ENCODE measurements around the gene COL1A1.

Gene COL1A1

DNA sequence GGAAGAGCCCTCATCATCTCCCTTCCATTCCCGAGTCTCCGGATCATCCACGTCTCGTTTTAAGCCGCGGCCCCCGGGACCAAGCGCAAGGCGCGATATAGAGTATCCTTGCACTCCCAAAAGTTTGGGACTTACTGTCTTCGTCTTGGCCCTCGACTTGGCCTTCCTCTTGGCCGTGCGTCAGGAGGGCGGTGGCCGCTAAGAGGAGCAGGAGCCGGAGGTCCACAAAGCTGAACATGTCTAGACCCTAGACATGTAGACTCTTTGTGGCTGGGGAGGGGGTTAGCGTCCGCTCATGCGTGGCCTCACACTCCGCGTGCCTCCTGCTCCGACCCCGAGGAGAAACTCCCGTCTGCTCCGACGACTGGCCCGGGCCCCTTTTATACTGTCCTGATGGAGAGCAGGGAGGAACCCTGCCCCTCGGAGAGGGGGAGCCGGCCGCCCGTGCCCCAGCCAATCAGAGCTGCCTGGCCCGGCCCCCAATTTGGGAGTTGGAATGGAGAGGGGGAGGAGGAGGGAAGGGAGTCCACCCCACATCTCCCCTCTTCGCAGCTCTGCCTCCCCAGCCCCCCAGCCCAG lies at the start of gene COL1A1:
Gene COL1A1, minus strand, starts transcription at position 356 of the 579 bp plus-strand sequence. Its CDS starts 118 bp downstream, at position 238.
- DNase-seq (ENCODE audit: low spot score) = no peak

DNA sequence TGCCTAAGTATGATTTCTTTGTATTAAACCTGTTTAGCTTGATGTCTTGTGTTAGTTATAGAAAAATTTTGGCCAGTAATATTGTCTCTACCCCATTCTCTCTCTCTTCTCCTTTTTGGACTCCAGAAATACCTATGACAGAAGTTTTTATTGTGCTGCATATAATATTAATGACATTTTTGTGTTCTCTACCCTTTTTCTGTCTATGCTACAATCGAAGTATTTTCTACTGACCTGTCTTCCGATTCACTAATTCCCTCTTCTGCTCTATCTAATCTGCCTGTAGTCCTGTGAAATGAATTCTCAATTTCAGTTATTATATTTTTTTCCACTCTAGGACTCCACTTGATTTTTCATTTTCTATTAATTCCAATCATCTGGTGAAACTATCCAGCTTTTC lies 46.8 kb upstream of the COL1A1 start:
- DNase-seq (ENCODE audit: low spot score) = no peak

DNA sequence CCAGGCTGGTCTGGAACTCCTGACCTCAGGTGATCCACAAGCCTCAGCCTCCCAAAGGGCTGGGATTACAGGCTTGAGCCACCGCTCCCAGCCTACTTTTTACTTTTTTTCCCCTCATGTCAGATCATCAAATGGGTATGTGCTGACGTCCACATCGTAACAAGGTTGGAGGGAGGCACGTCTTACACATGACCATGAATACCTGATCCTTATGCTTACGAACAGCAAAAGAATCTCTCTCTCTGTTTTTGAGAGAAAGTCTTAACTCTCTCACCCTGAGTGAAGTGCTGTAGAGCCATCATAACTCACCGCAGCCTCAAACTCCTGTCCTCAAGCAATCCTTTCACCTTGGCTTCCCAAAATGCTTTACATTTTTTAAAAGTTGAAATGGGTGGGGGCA lies 43.3 kb upstream of the COL1A1 start:
- DNase-seq (ENCODE audit: low spot score) = no peak

DNA sequence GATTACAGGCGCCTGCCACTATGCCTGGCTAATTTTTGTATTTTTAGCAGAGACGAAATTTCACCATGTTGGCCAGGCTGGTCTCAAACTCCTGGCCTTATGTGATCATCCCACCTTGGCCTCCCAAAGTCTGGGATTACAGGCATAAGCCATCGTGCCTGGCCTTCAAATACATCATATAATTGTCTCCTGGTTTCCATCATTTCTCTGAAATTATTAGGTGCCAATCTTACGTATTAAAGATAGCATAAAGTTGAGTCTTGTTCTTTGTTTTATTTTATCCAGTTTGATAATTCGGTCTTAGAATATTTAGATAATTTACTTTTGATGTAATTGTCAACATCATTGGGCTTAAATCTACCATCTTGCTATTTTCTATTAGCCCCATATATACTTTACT lies 40.0 kb upstream of the COL1A1 start:
- no peak for DNase-seq (ENCODE audit: low spot score)

DNA sequence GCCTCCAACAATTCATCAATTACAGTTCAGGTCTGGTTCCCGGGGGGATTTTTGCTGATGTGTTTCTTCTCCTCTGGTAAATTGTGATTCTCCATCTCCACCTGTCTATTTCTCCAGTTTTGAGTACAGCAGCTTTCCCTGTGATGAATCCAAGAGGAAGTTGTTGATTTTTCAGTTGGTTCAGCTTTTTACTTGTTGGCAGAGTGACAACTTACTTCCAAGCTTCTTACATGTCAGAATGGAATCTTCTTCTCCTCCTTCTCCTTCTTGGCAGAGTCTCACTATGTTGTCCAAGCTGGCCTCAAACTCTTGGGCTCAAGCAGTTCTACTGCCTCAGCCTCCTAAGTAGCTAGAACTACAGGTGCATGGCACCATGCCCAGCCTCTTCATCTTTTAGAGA lies 39.4 kb upstream of the COL1A1 start:
- no peak for DNase-seq (ENCODE audit: low spot score)

DNA sequence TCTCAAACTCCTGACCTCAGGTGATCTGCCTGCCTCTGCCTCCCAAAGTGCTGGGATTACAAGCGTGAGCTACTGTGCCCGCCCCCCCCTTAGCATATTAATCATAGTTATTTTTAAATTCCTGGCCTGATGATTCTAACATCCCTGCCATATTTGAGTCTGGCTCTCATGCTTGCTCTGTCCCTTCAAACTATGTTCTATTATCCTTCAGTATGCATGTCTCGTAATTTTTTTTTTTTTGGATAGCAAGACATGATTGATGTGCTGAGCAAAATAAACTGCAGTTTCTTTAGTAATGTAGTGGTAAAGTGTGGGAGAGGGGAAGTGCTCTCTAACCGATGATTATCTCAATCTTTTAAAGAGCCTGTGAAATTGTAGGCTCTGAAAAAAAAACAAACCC lies 38.5 kb upstream of the COL1A1 start:
- no peak for DNase-seq (ENCODE audit: low spot score)

DNA sequence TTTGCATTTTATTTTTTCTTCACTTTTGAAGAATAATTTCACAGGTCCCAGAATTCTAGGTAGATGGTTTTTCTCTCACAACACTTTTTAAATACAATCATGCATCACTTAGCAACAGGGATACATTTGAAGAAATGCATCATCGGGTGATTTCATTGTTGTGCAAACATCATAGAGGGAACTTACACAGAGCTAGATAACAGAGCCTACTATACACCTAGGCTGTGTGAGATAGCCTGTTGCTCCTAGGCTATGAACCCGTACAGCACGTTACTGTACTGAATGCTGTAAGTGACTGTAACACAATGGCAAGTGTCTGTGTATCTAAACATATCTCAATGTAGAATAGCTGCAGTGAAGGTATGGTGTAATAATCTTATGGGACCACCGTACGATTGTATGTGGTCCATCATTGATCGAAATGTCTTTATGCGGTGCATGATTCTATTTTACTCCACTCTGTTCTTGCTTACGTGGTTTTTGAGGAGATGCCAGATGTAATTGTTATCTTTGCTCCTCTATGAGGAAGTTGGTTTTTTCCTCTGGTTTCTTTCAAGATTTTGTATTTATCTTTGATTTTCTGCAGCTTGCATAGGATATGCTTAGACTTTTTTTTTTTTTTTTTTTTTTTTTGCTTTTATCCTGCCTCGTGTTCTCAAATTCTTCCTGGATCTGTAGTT lies 37.3 kb upstream of the COL1A1 start:
- DNase-seq (ENCODE audit: low spot score) = no peak

DNA sequence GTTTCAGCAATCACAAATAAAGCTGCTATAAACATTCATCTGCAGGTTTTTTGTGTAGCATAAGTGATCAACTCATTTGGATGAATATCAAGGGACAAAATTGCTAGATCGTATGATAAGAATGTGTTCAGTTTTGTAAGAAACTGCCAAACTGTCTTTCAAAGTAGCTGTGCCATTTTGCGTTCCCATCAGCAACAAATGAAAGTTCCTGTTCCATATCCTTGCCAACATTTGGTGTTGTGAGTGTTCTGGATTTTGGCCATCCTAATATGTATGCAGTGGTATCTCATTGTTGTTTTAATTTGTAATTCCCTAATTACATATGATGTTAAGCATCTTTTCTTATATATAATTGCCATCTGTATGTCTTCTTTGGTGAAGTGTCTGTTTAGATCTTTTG lies 36.5 kb upstream of the COL1A1 start:
- DNase-seq (ENCODE audit: low spot score) = no peak

DNA sequence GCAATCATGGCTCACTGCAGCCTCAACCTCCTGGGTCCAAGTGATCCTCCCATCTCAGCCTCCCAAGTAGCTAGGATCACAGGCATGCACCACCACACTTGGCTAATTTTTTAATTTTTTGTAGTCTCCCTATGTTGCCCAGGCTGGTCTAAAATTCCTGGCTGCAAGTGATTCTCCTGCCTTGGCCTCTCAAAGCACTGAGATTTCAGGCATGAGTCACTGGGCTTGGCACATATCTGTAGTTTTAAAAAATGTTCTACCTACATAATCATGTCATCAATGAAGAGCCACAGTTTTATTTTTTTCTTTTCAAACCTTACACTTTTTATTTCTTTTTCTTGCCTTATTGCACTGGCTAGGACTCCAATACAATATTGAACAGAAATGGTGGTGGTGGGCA lies 33.1 kb upstream of the COL1A1 start:
- DNase-seq (ENCODE audit: low spot score) = no peak

DNA sequence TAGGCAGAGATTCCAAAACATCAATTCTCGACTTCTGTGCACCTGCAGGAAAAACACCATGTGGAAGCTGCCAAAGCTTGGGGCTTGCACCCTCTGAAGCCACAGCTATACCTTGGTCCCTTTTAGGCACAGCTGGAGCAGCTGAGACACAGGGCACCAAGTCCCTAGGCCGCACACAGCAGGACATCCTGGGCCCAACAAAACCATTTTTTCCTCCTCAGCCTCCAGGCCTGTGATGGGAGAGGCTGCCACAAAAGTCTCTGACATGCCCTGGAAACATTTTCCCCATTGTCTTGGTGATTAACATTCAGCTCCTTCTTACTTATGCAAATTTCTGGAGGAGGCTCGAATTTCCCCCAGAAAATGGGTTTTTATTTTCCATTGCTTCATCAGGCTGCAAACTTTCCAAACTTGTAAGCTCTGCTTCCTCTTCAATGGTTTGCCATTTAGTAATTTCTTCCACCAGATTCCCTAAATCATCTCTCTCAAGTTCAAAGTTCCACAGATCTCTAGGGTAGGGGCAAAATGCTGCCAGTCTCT lies 24.3 kb upstream of the COL1A1 start:
- DNase-seq (ENCODE audit: low spot score) = no peak

DNA sequence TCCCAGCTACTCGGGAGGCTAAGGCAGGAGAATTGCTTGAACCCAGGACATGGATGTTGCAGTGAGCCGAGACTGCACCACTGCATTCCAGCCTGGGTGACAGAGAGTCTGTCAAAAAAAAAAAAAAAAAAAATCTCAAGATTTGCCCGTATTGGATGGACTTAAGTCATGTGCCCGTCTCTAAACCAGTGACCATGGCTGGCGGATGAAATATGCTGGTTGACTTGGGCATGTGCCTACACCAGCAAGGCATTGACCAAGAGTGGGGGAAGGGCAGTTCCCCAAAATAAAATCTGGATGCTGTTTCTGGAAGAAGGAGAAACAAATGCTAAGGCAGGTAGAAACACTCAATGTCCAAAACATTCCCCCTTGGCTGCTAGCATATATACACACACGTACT lies 21.5 kb upstream of the COL1A1 start:
- no peak for DNase-seq (ENCODE audit: low spot score)

DNA sequence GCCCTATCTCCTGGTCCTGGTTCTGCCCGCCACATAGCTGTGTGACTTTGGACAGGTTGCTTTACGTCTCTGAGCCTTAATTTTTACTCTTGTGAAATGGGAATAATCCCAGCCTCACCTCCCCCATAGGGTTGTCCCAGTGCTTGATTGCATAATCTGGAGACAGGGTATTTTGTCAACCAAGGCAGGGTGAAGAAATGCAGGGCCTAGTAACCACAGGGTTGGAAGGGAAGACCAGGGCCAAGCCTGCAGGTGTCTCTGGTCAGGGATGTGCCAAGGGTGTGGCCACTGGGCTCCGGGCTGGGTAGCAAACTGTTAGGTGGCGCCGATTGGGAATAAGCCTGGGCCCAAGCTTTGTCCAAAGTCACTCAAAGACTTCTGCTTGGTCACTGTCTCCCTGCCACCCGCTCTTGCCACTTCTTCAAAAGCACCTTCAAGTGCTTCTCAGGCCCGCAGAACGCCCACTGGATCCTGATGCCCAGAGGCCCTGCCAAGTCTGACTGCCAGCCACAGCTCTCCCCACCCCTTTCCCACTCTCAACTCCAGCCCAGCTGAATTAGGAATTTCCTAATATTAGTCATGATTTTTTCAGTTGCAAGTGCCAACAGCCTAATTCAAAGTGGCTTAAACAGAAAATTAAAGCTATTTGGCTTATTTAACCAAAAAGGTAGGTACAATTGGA lies 20.6 kb upstream of the COL1A1 start:
- DNase-seq (ENCODE audit: low spot score) = peak; percentile 25

DNA sequence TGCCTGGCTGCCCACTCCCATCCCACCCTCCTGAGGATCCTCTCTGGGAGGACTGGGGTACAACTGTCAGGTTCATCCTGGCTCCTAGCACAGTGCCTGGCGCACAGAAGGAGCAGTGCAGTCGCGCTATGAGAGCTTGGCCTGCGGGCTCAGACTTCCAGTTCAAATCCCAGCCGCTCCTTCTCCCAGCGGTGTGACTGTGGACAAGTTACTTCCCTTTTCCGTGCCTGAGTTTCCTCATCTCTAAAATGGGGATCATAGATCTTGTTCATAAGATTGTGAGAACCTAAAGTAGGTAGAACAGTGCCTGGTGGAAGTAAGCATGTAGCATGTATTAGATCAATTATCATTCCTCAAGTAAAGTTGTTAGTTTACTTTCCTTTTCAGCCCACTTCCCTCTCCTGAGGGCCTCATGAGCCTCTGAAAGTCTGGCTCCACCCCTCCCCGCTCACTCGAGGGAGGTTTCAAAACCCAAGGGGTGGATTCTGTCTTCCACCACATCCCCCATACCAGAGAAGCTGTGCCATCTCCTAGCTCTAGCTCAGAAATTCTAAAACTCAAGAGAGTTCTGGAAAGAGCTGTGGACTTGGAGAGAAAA lies 19.9 kb upstream of the COL1A1 start:
- DNase-seq (ENCODE audit: low spot score) = no peak

DNA sequence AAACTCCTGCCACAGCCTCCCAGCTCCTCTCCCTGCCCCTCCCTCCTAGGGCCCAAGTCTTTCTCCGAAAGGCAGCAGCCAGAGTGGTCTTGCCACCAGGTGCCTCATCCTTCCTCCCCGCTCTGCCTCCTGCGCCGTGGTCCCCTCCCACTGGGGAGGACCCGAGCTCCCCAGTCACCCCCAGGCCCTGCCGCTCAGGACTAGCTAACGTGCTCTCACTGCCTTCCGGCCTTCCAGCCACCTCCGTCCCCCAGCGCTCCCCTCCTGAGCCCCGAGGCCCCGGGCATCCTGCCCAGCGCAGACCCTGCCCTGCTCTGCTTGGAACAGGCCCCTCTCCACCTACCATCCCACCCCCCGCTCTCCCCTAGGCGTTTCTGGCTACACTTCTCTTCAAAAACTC lies 19.4 kb upstream of the COL1A1 start:
- no peak for DNase-seq (ENCODE audit: low spot score)

DNA sequence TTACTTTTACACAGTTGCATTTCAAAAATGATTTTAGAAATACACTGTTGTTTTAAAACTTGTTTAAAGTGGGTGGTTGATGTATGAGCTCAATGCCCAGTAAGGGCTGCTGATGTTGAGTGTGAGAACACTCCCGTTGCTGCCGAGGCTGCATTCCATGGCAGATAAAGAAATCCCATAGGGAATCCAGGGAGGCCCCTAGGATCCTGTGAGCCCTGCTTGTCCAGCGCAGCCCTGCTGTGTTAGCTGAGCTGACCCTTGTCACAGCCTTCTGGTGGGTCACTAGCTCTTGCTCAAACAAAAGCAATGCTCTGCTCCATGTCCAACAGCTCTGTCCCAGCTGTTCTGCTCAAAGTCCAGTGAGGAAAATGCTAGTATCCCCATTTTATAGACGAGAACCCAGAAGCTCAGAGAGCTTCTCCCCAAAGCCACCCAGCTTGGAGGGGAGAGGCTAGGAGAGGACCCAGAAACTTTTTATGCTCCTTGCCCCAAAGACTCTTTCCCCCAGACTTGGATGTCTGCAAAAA lies 18.6 kb upstream of the COL1A1 start:
- DNase-seq (ENCODE audit: low spot score) = no peak

DNA sequence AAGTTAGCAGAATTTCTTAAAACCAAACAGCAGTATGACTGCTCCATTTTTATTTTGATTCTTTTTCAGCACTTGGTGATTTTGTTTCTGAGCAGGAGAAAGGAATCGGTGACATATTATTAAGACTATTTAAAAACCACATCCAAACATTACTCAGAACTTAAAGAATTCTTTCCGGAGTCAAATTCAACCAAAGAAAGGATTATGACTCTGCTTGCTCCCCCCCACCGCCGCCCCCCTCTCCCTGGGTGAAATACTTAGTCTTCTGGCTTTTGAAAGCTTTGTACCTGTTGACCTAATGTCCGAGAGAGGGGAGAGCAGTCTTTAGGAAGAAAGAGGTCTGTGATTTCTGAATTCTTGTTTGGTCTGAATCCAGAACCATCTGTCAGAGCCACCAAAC lies 17.9 kb upstream of the COL1A1 start:
- no peak for DNase-seq (ENCODE audit: low spot score)

DNA sequence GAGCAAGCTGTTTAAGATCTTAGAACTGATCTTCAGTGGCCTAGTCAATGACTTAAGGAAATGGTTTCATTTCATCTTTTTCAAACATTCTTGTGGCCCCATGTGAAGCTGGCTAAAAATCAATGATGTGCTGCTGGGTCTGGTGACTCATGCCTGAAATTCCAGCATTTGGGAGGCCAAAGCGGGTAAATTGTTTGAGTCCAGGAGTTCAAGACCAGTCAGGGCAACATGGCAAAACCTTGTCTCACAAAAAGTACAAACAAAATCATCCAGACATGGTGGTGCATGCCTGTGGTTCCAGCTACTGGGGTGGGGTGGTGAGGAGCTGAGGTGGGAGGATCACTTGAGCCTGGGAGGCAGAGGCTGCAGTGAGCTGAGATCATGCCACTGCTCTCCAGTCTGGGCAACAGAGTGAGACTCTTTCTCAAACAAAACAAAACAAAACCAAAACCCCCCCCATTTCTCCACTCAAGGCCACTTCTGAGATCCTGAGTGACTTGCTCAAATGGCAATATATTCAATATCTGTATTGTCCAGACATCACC lies 17.4 kb upstream of the COL1A1 start:
- no peak for DNase-seq (ENCODE audit: low spot score)

DNA sequence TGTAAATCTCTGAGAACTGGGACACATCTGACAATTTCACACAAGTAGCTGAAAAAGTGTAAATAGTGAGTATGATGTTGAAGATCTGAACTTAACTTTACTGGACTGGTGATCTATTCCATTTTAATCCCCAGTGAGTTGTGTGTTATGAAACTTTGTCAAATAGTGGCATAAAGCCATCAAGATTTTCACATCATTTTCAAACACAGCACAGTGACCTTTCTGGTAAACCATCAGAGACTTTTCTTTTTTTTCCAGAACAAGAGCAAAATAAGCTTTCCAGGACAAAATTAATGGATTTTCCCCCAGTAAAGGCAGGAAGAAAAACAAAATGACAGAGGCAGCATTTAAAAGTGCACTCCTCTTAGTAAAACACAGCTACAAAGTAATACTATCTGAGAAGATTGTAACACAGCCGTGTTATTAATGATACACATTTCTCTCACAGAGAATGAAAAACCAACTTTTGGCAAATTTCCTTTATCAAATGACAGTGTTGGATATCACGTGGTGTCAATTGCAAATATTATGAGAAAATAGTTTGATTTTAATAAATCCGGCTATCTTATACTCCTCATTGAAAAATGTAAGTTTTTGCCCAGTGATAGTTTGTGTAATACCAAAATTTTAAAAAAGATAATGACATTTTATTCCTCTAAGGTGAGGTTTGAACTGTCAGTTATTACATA lies 16.8 kb upstream of the COL1A1 start:
- no peak for DNase-seq (ENCODE audit: low spot score)

DNA sequence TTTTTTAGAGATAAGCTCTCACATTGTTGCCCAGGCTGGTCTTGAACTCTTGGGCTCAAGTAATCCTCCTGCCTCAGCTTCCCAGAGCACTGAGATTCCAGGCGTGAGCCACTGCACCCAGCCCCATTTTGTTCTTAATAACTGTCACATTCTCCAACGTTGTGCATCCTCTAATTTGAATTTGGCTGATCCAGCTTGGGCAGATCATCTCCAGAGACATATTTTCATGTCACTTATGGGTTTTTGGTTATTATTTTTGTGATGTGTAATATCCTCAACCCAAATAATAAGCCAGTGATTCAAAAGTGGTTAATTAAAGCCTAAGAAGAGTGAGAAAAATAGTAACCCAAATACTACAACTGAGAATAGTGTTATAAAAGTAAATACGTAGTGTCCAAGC lies 16.2 kb upstream of the COL1A1 start:
- DNase-seq (ENCODE audit: low spot score) = no peak

DNA sequence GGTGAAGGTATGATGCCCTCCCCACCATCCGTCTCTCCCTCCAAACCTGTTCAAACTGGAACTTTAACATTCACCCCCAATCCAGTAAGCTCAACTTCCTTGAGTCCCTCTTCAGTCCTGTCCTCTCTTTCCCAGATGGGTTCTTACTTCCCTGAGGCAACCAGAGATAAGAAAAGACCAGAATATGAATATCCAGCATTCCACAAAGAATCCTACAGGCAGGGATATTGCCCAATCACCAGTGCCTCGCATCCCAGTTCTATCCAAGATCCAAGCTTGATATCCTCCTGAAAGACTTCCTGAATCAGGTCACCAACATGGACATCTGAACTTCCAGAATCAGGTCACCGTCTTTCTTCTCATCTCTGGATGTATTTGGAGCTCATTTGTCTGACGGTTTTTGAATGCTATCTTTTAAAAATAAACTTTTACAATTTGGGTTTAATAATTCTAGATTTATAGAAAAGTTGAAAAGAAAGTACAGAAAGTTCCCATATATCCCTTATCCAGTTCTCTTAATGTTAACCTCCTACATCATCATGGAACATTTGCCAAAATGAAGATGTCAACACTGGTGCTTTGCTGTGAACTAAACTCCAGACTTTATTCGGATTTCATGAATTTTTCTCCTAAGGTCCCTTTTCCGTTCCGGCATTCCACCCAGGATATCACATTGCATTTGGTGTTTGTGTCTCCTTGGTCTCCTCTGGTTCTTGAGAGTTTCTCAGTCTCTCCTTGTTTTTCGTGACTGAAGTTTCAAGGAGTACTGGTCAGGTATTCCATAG lies 13.7 kb upstream of the COL1A1 start:
- no peak for DNase-seq (ENCODE audit: low spot score)
